Measurements from ENCODE around the gene FOXP1. TPM values are rescaled to one million over a fixed set of nuclear protein-coding genes. Genes with fewer than 3 reads are reported as not detected.

The FOXP1 gene
- total RNA-seq, 2 experiments from 2014 or later: 120 to 122 TPM

DNA sequence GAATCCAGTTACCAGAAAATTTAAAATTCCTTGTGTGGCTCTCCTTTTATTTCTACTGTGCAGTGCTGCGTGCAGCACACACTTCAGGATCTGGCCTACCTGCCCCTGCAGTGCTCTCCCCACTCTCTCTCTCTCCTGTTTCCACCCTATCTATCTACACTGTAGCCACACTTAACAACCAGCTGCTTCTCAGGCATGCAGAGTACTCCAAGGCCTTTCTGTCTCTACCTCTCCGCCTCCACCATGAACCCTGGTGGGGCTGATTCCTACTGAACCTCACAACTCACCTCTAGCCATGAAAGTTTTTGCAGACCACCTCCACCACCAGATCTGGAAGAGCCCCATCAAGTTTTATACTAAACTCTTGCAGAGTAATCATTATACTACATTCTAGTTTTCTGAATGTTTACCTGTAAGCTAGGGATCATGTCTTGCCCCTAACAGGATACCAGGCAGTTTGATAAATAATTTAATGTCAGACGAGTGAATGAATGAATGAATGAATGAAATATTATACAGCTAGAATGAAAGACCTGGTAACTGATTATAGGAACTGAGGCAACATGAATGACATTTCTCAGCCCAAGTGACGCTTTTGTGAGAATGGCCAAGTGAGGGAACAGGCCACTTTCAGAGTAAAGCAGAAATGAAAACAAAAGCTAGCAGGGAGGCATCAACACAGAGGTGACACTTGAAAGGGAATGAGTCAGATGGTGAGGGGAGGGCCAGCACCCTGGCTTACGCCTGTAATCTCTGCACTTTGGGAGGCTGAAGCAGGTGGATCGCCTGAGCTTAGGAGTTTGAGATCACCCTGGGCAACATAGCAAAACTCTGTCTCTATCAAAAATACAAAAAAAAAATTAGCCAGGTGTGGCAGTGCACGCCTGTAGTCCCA lies 363.5 kb downstream of the FOXP1 start:
- ATAC-seq: peak; percentile 84
- Mint-ChIP-seq H3K36me3 (ENCODE audit: low read depth) (peaks cover 17% of the 10 kb centered on the region), H3K4me1 (ENCODE audit: low read depth) (peaks cover 27% of the 10 kb centered on the region), H3K9me3 (ENCODE audit: insufficient read depth) (no peaks in the 10 kb centered on the region), H3K27me3 (ENCODE audit: low read depth) (no peaks in the 10 kb centered on the region), H3K4me3 (no peak overlapping the region), H3K27ac (peak overlapping the region; percentile 22)
- peak; percentile 46 for DNase-seq
- ChIA-PET CTCF (interaction anchor here (1.0 to 1.1 kb wide), 2 partner anchors 8 to 18 kb away, joined by 3 read pairs; no protein-coding TSS in a partner anchor), POLR2A (interaction anchor here (0.6 kb wide), 2 partner anchors 38 to 153 kb away, joined by 3 read pairs; no protein-coding TSS in a partner anchor)

DNA sequence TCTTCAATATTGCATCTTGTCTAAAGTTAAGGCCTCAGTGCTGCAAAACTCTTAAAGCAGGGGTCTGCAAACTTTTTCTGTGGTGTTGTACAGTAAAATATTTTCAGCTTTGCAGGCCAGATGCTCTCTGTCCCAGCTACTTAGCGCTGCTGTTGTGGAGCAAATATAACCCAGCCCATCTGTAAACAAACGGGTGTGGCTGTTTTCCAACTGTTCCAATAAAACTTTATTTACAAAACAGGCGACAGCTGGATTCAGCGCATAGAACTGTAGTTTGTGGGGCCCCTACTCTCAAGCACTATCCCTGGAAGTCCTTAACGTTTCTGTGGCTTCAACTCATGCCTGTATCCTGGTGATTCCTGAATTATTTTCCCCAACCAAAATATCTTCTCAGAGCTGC lies 365.0 kb downstream of the FOXP1 start:
- Mint-ChIP-seq H3K27me3 (ENCODE audit: low read depth) (no peaks in the 10 kb centered on the region), H3K36me3 (ENCODE audit: low read depth) (peaks cover 18% of the 10 kb centered on the region), H3K27ac (no peak overlapping the region), H3K4me3 (no peak overlapping the region), H3K9me3 (ENCODE audit: insufficient read depth) (no peaks in the 10 kb centered on the region), H3K4me1 (ENCODE audit: low read depth) (peaks cover 25% of the 10 kb centered on the region)
- ATAC-seq: no peak
- no peak for DNase-seq
- CTCF ChIA-PET: no interaction called here
- POLR2A ChIA-PET: no interaction called here

DNA sequence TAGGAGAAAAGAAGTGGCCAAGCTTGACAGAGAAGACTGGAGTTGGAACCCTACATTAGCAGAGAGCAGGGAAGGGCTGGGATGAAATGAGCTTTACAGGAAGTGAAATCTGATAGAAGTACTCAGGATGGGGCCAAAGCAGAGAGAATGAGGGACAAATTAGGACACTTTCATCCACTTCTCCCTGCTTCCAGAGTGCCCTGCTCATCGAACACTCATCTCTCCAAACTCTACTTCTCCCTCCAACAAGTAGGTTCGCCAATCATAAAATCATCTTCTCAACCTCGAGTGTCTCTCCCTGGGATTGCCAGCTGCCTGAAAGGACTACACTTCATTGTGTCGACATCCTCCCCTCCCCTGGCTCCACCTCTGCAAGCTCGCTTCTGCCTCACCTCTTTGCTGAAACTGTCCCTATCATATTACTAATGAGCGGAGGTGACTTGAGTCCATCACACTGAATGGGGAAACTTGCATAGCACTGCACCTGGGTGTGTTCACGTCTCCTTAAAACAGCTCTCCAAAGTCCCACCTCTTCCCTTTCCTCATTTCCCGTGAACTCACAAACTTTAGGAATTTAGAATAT lies 365.8 kb downstream of the FOXP1 start:
- CTCF ChIA-PET: no interaction called here
- Mint-ChIP-seq H3K4me1 (ENCODE audit: low read depth) (peaks cover 21% of the 10 kb centered on the region), H3K9me3 (ENCODE audit: insufficient read depth) (no peaks in the 10 kb centered on the region), H3K4me3 (no peak overlapping the region), H3K27ac (no peak overlapping the region), H3K36me3 (ENCODE audit: low read depth) (peaks cover 14% of the 10 kb centered on the region), H3K27me3 (ENCODE audit: low read depth) (no peaks in the 10 kb centered on the region)
- ATAC-seq: no peak
- POLR2A ChIA-PET: no interaction called here
- no peak for DNase-seq

DNA sequence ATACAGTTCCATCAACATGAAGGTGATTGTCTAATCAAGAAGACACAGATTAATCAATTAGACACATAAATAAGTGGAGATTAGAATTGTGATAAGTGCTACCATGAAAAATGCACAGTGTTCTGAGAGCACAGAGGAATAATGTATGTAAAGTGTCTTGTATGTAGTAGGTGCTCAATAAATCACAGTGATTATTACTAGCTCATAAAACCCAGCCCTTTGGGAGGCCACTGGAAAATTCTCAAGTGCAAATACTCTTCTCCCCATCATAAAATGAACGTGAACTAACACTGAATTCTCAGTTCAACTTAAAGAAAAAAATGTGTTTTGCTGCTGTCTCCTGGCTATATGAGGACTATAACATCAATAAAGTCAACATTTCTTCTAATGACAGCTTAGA lies 368.2 kb downstream of the FOXP1 start:
- H3K27ac Mint-ChIP-seq: no peak overlapping the region
- H3K27me3 Mint-ChIP-seq (ENCODE audit: low read depth): no peaks in the 10 kb centered on the region
- ATAC-seq (no peak), DNase-seq (no peak)
- ChIA-PET POLR2A (no interaction called here), CTCF (no interaction called here)
- no peaks in the 10 kb centered on the region for H3K9me3 Mint-ChIP-seq (ENCODE audit: insufficient read depth)
- H3K36me3 Mint-ChIP-seq (ENCODE audit: low read depth): peaks cover 6% of the 10 kb centered on the region
- peaks cover 23% of the 10 kb centered on the region for H3K4me1 Mint-ChIP-seq (ENCODE audit: low read depth)
- no peak overlapping the region for H3K4me3 Mint-ChIP-seq

DNA sequence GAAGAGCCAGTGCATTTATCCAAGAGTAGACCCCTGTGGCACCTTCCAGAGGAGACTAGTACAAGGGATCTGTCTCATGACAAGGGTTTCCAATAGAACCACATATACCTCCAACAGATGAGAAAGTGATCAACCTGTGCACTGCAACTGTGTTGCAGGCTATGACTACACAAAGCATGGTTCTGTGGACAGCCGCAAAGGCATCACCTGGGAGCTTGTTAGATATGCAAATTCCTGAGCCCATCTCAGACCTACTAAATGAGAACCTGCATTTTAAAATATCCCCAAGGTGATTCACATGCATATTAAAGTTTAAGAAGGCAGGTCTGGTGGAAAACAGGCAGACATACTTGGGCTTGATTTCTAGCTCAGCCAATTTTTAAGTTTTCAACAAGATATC lies 368.7 kb downstream of the FOXP1 start:
- ATAC-seq: no peak
- CTCF ChIA-PET: no interaction called here

DNA sequence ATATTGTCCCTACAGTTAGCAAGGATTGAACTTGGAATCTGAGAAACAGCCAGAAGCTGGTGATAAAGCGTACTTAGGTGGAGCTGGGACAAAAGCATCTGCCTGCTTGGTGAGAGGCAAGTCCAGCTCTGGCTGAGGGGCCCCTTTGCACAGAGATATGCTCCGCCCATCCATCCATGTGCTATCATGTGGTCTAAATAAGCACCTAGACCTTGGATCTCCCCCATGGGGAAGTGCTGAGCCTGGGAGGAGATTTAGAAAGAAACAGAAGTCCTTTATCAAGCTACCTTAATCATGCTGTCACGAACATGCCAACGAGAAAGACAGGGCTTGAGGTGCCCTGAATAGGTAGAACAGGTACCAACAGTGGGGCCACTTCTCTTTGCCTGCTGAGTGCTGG lies 369.5 kb downstream of the FOXP1 start:
- no peaks in the 10 kb centered on the region for H3K27me3 Mint-ChIP-seq (ENCODE audit: low read depth)
- H3K36me3 Mint-ChIP-seq (ENCODE audit: low read depth): peaks cover 3% of the 10 kb centered on the region
- ChIA-PET CTCF (no interaction called here), POLR2A (no interaction called here)
- no peak overlapping the region for H3K27ac Mint-ChIP-seq
- peaks cover 28% of the 10 kb centered on the region for H3K4me1 Mint-ChIP-seq (ENCODE audit: low read depth)
- DNase-seq (no peak), ATAC-seq (no peak)
- no peaks in the 10 kb centered on the region for H3K9me3 Mint-ChIP-seq (ENCODE audit: insufficient read depth)
- H3K4me3 Mint-ChIP-seq: no peak overlapping the region

More for the DNA sequence above, 368.7 kb downstream of the FOXP1 start:
- Mint-ChIP-seq H3K27ac (no peak overlapping the region), H3K4me1 (ENCODE audit: low read depth) (peaks cover 23% of the 10 kb centered on the region), H3K9me3 (ENCODE audit: insufficient read depth) (no peaks in the 10 kb centered on the region), H3K36me3 (ENCODE audit: low read depth) (peaks cover 6% of the 10 kb centered on the region), H3K4me3 (no peak overlapping the region), H3K27me3 (ENCODE audit: low read depth) (no peaks in the 10 kb centered on the region)
- POLR2A ChIA-PET: no interaction called here
- no peak for DNase-seq

DNA sequence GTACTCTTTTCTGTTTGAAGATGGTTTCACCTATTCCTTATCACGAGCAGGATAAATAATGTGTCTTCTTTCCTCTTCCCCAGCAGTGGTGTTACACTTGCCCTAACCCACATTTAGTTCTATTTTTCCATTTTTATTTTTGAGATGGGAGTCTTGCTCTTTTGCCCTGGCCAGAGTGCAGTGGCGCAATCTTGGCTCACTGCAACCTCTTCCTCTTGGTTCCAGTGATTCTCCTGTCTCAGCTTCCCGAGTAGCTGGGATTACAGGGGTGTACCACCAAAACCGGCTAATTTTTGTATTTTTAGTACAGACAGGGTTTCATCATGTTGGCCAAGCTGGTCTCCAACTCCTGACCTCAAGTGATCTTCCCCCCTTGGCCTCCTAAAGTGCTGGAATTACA lies 372.4 kb downstream of the FOXP1 start:
- no peaks in the 10 kb centered on the region for H3K9me3 Mint-ChIP-seq (ENCODE audit: insufficient read depth)
- H3K27ac Mint-ChIP-seq: no peak overlapping the region
- H3K36me3 Mint-ChIP-seq (ENCODE audit: low read depth): peaks cover 2% of the 10 kb centered on the region
- CTCF ChIA-PET: no interaction called here
- no peaks in the 10 kb centered on the region for H3K27me3 Mint-ChIP-seq (ENCODE audit: low read depth)
- DNase-seq (no peak), ATAC-seq (no peak)
- peaks cover 41% of the 10 kb centered on the region for H3K4me1 Mint-ChIP-seq (ENCODE audit: low read depth)
- POLR2A ChIA-PET: no interaction called here
- no peak overlapping the region for H3K4me3 Mint-ChIP-seq

DNA sequence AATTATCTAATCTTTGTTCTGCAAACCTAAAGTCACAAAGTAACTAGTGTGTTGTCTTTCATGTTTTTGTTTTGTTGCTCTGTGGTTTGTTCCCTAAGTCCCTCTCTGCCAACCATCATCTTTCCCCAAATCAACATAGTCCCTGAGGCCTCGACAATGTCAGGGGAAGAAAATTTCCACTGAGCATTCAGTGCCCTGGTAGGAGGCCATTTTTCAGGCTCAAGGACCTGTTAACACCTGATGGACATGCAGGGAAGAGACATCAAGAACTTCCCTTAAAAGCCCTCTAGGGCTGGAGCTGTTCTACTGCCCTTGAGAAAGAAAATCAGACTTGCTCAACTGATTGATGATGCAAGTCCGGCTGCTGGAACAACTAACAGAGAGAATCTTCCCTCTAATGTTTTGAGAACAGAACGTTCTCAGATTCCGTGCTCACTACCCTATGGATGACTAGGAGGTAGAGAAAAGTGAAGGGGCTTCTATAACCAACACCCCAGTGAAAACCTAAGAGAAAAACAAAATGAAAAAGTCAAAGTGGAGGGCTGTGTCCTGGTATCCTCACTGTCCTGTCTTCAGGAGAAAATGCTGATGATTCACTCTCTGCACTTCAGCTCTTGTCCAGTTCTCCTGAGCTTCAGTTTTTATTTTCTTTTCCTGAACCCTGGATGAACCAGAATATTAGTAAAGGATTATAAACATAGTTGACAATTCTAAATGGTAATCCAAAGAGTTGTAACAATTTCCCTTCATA lies 373.1 kb downstream of the FOXP1 start:
- Mint-ChIP-seq H3K27ac (no peak overlapping the region), H3K4me3 (no peak overlapping the region), H3K27me3 (ENCODE audit: low read depth) (no peaks in the 10 kb centered on the region), H3K4me1 (ENCODE audit: low read depth) (peaks cover 41% of the 10 kb centered on the region), H3K36me3 (ENCODE audit: low read depth) (peaks cover 2% of the 10 kb centered on the region), H3K9me3 (ENCODE audit: insufficient read depth) (no peaks in the 10 kb centered on the region)
- DNase-seq (no peak), ATAC-seq (no peak)
- POLR2A ChIA-PET: no interaction called here
- CTCF ChIA-PET: no interaction called here

DNA sequence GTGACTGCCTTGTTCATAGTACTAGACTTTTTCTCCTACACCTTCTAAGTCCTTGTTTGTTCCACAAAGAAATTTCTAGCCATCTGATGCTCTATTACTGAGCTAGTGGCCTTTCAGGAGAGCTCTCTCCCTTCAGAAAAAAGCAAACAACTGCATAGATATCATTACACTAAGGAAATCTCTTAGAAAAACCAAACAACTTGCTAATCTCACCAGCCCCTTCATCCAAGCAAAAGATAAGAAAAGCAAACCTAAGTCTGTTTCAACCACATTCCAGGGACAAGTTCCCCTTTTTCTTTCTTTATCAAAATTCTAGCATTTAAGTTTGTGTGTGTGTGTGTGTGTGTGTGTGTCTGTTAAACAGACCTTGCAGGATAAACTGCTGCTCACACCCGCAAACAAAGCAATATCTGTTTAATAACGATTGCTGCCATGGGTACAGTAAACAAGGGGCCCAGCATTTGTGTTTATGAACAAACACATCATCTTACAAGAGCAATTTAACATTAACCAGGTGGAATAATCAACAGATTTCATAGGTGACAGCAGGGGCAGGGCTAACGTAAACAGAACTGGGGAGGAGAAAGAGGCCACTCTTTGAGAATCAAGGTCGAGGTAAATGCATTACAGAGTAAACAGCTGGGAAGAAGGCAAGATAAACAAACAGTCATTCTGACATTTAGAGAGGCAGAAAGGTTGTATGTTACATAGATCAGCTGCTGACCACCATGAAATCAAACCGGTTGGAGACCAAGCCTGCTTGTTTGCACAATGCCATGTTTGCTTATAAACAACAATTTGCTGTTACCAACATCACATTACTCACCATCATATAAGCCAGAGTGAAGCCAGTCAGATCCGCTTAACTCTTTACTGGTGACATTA lies 375.1 kb downstream of the FOXP1 start:
- ATAC-seq: no peak
- no peak for DNase-seq
- ChIA-PET CTCF (no interaction called here), POLR2A (no interaction called here)
- Mint-ChIP-seq H3K36me3 (ENCODE audit: low read depth) (peaks cover 4% of the 10 kb centered on the region), H3K4me1 (ENCODE audit: low read depth) (peaks cover 41% of the 10 kb centered on the region), H3K4me3 (no peak overlapping the region), H3K9me3 (ENCODE audit: insufficient read depth) (no peaks in the 10 kb centered on the region), H3K27me3 (ENCODE audit: low read depth) (no peaks in the 10 kb centered on the region), H3K27ac (no peak overlapping the region)

DNA sequence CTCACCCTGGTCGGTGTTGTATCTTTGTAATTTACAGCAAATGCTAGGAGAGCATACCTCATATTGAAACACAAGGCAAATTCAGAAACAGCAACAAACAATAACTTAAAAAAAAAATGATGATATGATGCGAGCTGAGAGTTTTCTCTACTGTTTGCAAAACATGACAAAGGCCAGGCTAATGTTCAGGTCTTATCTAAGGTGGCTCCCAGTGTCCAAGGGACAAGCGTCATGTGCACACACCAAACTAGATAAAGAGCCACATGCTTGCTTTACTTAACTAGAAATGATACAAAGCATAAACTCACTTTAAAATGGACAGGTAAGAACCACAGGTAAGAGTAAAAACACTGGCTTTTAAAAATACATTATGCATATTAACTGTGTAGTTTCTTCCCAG lies 375.9 kb downstream of the FOXP1 start:
- POLR2A ChIA-PET: no interaction called here
- Mint-ChIP-seq H3K9me3 (ENCODE audit: insufficient read depth) (no peaks in the 10 kb centered on the region), H3K27me3 (ENCODE audit: low read depth) (no peaks in the 10 kb centered on the region), H3K4me3 (no peak overlapping the region), H3K4me1 (ENCODE audit: low read depth) (peaks cover 48% of the 10 kb centered on the region), H3K36me3 (ENCODE audit: low read depth) (peaks cover 4% of the 10 kb centered on the region), H3K27ac (no peak overlapping the region)
- DNase-seq (no peak), ATAC-seq (no peak)
- CTCF ChIA-PET: no interaction called here

DNA sequence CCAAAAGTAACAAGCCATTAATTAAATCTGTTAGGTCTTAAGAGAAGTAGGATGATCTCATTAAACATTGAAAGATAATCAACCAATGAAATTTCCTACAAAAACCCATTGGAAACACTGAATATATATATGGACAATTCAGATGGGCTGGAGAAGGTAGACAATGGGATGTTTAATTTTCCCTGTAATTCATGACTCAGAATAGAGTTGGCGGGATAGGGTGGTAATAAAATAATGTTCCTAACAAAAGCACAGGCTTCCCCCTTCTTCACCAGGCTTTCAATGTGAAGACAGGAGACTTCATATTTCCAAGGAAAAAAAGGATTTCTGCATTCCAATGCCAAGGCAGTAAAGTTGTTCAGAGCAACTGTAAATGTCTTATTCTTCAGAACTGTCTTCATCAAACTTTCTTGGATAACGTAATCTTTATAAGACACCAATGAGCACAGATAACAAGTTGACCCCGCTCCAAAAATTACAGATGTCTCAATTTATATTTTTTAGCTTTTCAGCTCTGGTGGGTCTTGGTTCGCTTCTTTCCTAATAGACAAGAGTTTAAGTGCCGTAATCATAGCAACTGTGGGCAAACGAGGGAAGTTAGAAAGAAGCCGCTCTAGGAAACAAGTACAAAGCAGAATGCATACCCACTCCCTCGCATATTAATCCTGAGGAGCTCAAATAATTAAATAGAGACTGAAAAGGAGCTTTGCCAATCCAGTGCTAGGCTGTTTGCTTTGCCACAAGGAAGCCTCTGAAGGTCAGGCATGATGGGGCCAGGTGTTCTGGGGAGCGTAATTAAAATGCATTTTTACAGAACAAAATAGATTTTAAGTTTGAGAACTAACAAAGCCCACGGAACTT lies 377.0 kb downstream of the FOXP1 start:
- DNase-seq: no peak
- Mint-ChIP-seq H3K27me3 (ENCODE audit: low read depth) (no peaks in the 10 kb centered on the region), H3K4me1 (ENCODE audit: low read depth) (peaks cover 43% of the 10 kb centered on the region), H3K9me3 (ENCODE audit: insufficient read depth) (no peaks in the 10 kb centered on the region), H3K4me3 (no peak overlapping the region), H3K27ac (no peak overlapping the region), H3K36me3 (ENCODE audit: low read depth) (peaks cover 4% of the 10 kb centered on the region)
- CTCF ChIA-PET: no interaction called here
- POLR2A ChIA-PET: no interaction called here
- no peak for ATAC-seq
